Panc1 (cell line): ENCODE data around the gene ISYNA1.

Experiments used
- POLR2AphosphoS5 ChIP-seq: IDR thresholded peaks from 2 replicates; pipeline ENCODE4 v1.6.1; 2012; ENCODE audit warnings: mild to moderate bottlenecking, low read depth, low read length, moderate library complexity
- TF ChIP-seq, protein P1 (sequence below): fragments of 450-650 bp; IDR thresholded peaks from 2 replicates; pipeline ENCODE4 v1.5.1; 2017; ENCODE audit warnings: mild to moderate bottlenecking
- TF ChIP-seq, protein P2 (sequence below), 2 experiments: IDR thresholded peaks; 2 replicates each; pipeline ENCODE4 v1.6.1; 2011 to 2012; ENCODE audit warnings: low read depth in 2 of 2, control low read depth in 1 of 2, low read length in 1 of 2, mild to moderate bottlenecking in 1 of 2, moderate library complexity in 1 of 2; ENCODE audit not compliant: insufficient read depth in 1 of 2

DNA sequence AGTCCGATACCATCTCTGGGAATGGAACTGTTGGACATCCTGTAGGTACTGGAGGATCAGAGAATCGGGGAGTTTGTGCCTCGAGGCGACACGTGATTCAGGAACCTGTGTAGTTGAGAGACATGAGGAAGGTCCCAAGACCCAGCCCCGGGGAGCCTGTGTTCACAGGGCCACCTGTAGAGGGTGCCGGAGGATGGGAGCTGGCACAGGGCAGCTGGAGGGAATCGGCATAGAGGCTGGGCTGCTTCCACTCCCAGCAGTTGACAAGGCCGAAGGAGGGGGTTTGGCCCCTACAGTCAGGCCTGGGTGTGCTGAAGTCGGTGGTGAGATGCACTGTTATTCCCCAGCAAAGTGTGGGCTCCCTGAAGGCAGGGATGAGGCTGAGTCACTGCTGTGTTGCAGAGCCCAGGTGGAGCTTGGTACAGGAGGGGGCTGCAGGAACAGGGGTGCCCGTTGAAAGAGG is 2.5 kb upstream of the ISYNA1 start:
- TF ChIP-seq, protein P1, sequence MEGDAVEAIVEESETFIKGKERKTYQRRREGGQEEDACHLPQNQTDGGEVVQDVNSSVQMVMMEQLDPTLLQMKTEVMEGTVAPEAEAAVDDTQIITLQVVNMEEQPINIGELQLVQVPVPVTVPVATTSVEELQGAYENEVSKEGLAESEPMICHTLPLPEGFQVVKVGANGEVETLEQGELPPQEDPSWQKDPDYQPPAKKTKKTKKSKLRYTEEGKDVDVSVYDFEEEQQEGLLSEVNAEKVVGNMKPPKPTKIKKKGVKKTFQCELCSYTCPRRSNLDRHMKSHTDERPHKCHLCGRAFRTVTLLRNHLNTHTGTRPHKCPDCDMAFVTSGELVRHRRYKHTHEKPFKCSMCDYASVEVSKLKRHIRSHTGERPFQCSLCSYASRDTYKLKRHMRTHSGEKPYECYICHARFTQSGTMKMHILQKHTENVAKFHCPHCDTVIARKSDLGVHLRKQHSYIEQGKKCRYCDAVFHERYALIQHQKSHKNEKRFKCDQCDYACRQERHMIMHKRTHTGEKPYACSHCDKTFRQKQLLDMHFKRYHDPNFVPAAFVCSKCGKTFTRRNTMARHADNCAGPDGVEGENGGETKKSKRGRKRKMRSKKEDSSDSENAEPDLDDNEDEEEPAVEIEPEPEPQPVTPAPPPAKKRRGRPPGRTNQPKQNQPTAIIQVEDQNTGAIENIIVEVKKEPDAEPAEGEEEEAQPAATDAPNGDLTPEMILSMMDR, result peak; percentile 78
- TF ChIP-seq POLR2AphosphoS5, result no peak
- TF ChIP-seq, protein P2, sequence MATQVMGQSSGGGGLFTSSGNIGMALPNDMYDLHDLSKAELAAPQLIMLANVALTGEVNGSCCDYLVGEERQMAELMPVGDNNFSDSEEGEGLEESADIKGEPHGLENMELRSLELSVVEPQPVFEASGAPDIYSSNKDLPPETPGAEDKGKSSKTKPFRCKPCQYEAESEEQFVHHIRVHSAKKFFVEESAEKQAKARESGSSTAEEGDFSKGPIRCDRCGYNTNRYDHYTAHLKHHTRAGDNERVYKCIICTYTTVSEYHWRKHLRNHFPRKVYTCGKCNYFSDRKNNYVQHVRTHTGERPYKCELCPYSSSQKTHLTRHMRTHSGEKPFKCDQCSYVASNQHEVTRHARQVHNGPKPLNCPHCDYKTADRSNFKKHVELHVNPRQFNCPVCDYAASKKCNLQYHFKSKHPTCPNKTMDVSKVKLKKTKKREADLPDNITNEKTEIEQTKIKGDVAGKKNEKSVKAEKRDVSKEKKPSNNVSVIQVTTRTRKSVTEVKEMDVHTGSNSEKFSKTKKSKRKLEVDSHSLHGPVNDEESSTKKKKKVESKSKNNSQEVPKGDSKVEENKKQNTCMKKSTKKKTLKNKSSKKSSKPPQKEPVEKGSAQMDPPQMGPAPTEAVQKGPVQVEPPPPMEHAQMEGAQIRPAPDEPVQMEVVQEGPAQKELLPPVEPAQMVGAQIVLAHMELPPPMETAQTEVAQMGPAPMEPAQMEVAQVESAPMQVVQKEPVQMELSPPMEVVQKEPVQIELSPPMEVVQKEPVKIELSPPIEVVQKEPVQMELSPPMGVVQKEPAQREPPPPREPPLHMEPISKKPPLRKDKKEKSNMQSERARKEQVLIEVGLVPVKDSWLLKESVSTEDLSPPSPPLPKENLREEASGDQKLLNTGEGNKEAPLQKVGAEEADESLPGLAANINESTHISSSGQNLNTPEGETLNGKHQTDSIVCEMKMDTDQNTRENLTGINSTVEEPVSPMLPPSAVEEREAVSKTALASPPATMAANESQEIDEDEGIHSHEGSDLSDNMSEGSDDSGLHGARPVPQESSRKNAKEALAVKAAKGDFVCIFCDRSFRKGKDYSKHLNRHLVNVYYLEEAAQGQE (IDR thresholded peaks at IDR 0.05; ENCODE audit: insufficient read depth in 1 of 2, low read depth in 2 of 2, low read length in 1 of 2), result no peak
